IMR-90 (cell line): ENCODE data around the gene SUDS3. TPM values are rescaled to one million over a fixed set of nuclear protein-coding genes. Genes with fewer than 3 reads are reported as not detected.
A peak's percentile ranks its signal among the peaks of the same experiment; 100 is the strongest.

Source experiments
- ATAC-seq: fragments of 200-7000 bp; cut with Tn5 transposase; 2 replicates; pipeline ENCODE4 v1.9.1; 2020; ENCODE audit warnings: low read depth, mild to moderate bottlenecking, moderate library complexity
- BruUV-seq: library from RNA; stranded (reverse); fragments of 400-500 nt; replicated peaks from 2 replicates; lab custom pipeline; 2021; lab: Mats Ljungman, UMichigan
- CTCF ChIA-PET: fragments of 300-600 bp; formaldehyde crosslinking; extraction: SDS; loops from one replicate; lab custom pipeline; 2021; ENCODE audit warnings: antibody characterized with exemption; lab: Yijun Ruan, JAX
- POLR2A ChIA-PET: fragments of 300-600 bp; sonication (Branson Sonifier 250); formaldehyde crosslinking; loops from one replicate; lab custom pipeline; 2022; ENCODE audit warnings: antibody characterized with exemption; ENCODE audit not compliant: unreplicated experiment; lab: Charles Lee
- DNase-seq: peaks from one replicate; pipeline ENCODE4 v3.0.0; 2013
- H2AFZ ChIP-seq: replicated peaks from 2 replicates; pipeline ENCODE3; 2013; ENCODE audit warnings: low read length, mild to moderate bottlenecking; ENCODE audit not compliant: poor library complexity
- H2AK5ac ChIP-seq: 2 replicates; pipeline ENCODE4 v1.6.1; 2013; ENCODE audit warnings: low read depth, low read length, inconsistent platforms
- H2AK9ac ChIP-seq: replicated peaks from 2 replicates; pipeline ENCODE3; 2013; ENCODE audit warnings: mild to moderate bottlenecking, low read depth, low read length, moderate library complexity; ENCODE audit not compliant: poor library complexity
- H2BK120ac ChIP-seq: 2 replicates; pipeline ENCODE4 v1.6.1; 2013; ENCODE audit warnings: low read depth, low read length, inconsistent platforms
- H2BK15ac ChIP-seq: 3 replicates; pipeline ENCODE4 v1.6.1; 2013; ENCODE audit warnings: low read depth, low read length, inconsistent platforms
- H2BK20ac ChIP-seq: 2 replicates; pipeline ENCODE4 v1.6.1; 2013; ENCODE audit warnings: low read depth, mild to moderate bottlenecking, inconsistent platforms, low read length, moderate library complexity
- H2BK5ac ChIP-seq: 2 replicates; pipeline ENCODE4 v1.6.1; 2013; ENCODE audit warnings: mild to moderate bottlenecking, low read depth, low read length, inconsistent platforms; ENCODE audit not compliant: poor library complexity, severe bottlenecking
- H3K14ac ChIP-seq: replicated peaks from 2 replicates; pipeline ENCODE4 v1.6.1; 2013; ENCODE audit warnings: low read depth, low read length, inconsistent platforms
- H3K18ac ChIP-seq: 2 replicates; pipeline ENCODE4 v1.6.1; 2013; ENCODE audit warnings: low read depth, low read length, control low read depth
- H3K23ac ChIP-seq: 2 replicates; pipeline ENCODE4 v1.6.1; 2013; ENCODE audit warnings: low read depth, low read length, inconsistent platforms
- H3K27ac ChIP-seq: 2 replicates; pipeline ENCODE4 v1.5.1; 2013; ENCODE audit warnings: mild to moderate bottlenecking, control low read depth, low read length; ENCODE audit not compliant: insufficient read depth
- H3K27me3 ChIP-seq: 2 replicates; pipeline ENCODE4 v1.6.1; 2013; ENCODE audit warnings: low read length; ENCODE audit not compliant: control insufficient read depth, insufficient read depth
- H3K36me3 ChIP-seq: 2 replicates; pipeline ENCODE4 v1.6.1; 2013; ENCODE audit warnings: low read length, mixed read lengths; ENCODE audit not compliant: control insufficient read depth, insufficient read depth
- H3K4ac ChIP-seq: 2 replicates; pipeline ENCODE4 v1.6.1; 2013; ENCODE audit warnings: low read depth, low read length, inconsistent platforms
- H3K4me1 ChIP-seq: 2 replicates; pipeline ENCODE4 v1.6.1; 2013; ENCODE audit warnings: low read length, mixed read lengths; ENCODE audit not compliant: control insufficient read depth, insufficient read depth
- H3K4me2 ChIP-seq: 2 replicates; pipeline ENCODE4 v1.6.1; 2013; ENCODE audit warnings: low read depth, mild to moderate bottlenecking, control low read depth, low read length, moderate library complexity
- H3K4me3 ChIP-seq: 2 replicates; pipeline ENCODE4 v1.5.1; 2013; ENCODE audit warnings: low read depth, mild to moderate bottlenecking, control low read depth, low read length, moderate library complexity; ENCODE audit not compliant: insufficient read depth
- H3K56ac ChIP-seq: 2 replicates; pipeline ENCODE4 v1.6.1; 2013; ENCODE audit warnings: low read length, inconsistent platforms; ENCODE audit not compliant: insufficient read depth; ENCODE audit errors: extremely low read depth
- H3K79me1 ChIP-seq, 2 experiments: 2 replicates each; pipeline ENCODE4 v1.6.1; 2013; ENCODE audit warnings: low read length in 2 of 2, inconsistent platforms in 1 of 2, low read depth in 1 of 2
- H3K9ac ChIP-seq: 2 replicates; pipeline ENCODE4 v1.6.1; 2013; ENCODE audit warnings: low read depth, low read length, control low read depth
- H3K9me1 ChIP-seq: 2 replicates; pipeline ENCODE4 v1.6.1; 2013; ENCODE audit warnings: low read length, inconsistent platforms; ENCODE audit not compliant: insufficient read depth
- H3K9me3 ChIP-seq: 2 replicates; pipeline ENCODE4 v1.6.1; 2013; ENCODE audit warnings: low read length; ENCODE audit not compliant: control insufficient read depth, insufficient read depth
- H4K20me1 ChIP-seq: 2 replicates; pipeline ENCODE4 v1.6.1; 2013; ENCODE audit warnings: low read length, inconsistent platforms; ENCODE audit not compliant: insufficient read depth
- H4K5ac ChIP-seq: 2 replicates; pipeline ENCODE4 v1.6.1; 2013; ENCODE audit warnings: mild to moderate bottlenecking, low read depth, low read length, control low read depth
- H4K8ac ChIP-seq, 2 experiments: 2 replicates each; pipeline ENCODE4 v1.6.1; 2013; ENCODE audit warnings: low read depth in 2 of 2, low read length in 2 of 2, control low read depth in 1 of 2, inconsistent platforms in 1 of 2
- H4K91ac ChIP-seq: 2 replicates; pipeline ENCODE4 v1.6.1; 2013; ENCODE audit warnings: low read depth, low read length, inconsistent platforms; ENCODE audit not compliant: insufficient read depth
- BHLHE40 ChIP-seq: fragments of 150-350 bp; IDR thresholded peaks from 2 replicates; pipeline ENCODE4 v1.6.1; 2016; ENCODE audit warnings: mild to moderate bottlenecking, low read depth, low read length
- CEBPB ChIP-seq: IDR thresholded peaks from 2 replicates; pipeline ENCODE4 v1.6.1; 2012; ENCODE audit warnings: low read depth, low read length, improper control_type of control experiment
- FOS ChIP-seq: fragments of 150-350 bp; IDR thresholded peaks from 2 replicates; pipeline ENCODE4 v1.6.1; 2016; ENCODE audit warnings: low read depth, low read length
- MXI1 ChIP-seq: IDR thresholded peaks from 2 replicates; pipeline ENCODE4 v1.6.1; 2012; ENCODE audit warnings: low read depth, mild to moderate bottlenecking, low read length, moderate library complexity, borderline replicate concordance
- WGBS, 2 experiments: methylation state at CpG; one replicate each; pipeline versions ENCODE4 v1.1.5 to v1.1.7; 2013; ENCODE audit warnings: missing lambda C conversion rate in 2 of 2; ENCODE audit not compliant: insufficient read length in 1 of 2; ENCODE audit errors: extremely low coverage in 2 of 2; 5-methylcytosine and 5-hydroxymethylcytosine counted together
- dilution Hi-C: fragments of 300-500 bp; cut with HindIII; formaldehyde crosslinking; loops from one replicate; pipeline ENCODE4 v1.14.3; 2018; ENCODE audit warnings: low sequenced_read_pairs; ENCODE audit not compliant: unreplicated experiment
- in situ Hi-C: fragments of 300-500 bp; cut with MboI; formaldehyde crosslinking; loops from 3 replicates; pipeline ENCODE4 v1.14.3; 2019; ENCODE audit warnings: low sequenced_read_pairs, inconsistent platforms, mixed read lengths
- intact Hi-C: fragments of 100-400 bp; cut with micrococcal nuclease; formaldehyde crosslinking; loops from 2 replicates; pipeline ENCODE4 v1.10.0; 2022
- polyA plus RNA-seq, 3 experiments: library from polyadenylated mRNA; depleted of rRNA; stranded (reverse); fragments of >200 nt; gene quantifications; 2 replicates each; pipeline ENCODE4 v1.2.3, GENCODE V29; 2012; ENCODE audit warnings: low replicate concordance in 1 of 3
- total RNA-seq: library from RNA; depleted of rRNA; stranded (reverse); fragments of >200 nt; gene quantifications from 2 replicates; pipeline ENCODE4 v1.2.3, GENCODE V29; 2012

SUDS3 gene
- total and polyA plus RNA-seq, 2 of the 4 experiments (the other 2 are of a cell fraction) = 13.4 to 13.8 TPM

DNA sequence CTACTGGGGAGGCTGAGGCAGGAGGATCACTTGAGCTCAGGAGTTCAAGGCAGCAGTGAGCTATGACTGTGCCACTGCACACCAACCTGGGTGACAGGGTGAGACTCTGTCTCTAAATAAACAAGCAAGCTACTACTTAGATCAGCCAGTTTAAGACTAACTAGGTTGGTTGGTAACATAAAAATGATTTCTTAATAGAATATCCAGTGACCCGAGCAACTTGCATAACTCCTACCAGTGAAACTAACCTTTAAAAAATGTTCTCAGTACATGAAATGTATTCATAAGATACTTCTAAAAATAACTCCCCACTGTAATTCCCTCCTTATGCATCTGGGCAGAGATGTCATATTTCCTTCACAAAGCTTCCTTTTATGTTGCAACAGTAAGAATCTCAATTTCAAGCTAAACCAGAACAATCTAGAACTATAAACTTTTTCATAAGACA is 19.5 kb upstream of the SUDS3 start:
- in situ Hi-C loops (loop anchor here (25.0 kb wide), 1 partner anchor 1755 kb away; the partner anchor contains the start of gene RAB35), dilution Hi-C loops (no loop called here), intact Hi-C loops (loop anchor here (2.0 kb wide), 1 partner anchor 20 kb away; no protein-coding TSS in a partner anchor)
- Histone ChIP-seq H3K79me1 (peaks cover 17 to 50% of the 10 kb centered on the region in 2 experiments), H3K4me1 (peaks cover 9% of the 10 kb centered on the region), H3K9me1 (peaks cover 2% of the 10 kb centered on the region; the same call in 1 of the 2 replicates), H3K27ac (peak overlapping the region; percentile 95), H2BK20ac (peak overlapping the region; percentile 15; the same call in 1 of the 2 replicates), H2BK15ac (peak overlapping the region; percentile 51; the same call in 1 of the 3 replicates), H3K56ac (0 out of 2 replicates have a peak overlapping the region, but pooled peaks have one; percentile 9), H3K4me2 (peak overlapping the region; percentile 63), H3K36me3 (no peaks in the 10 kb centered on the region), H2BK5ac (peak overlapping the region; percentile 82), H2AK5ac (peak overlapping the region; percentile 46), H2AFZ (no peak overlapping the region), H2BK120ac (peak overlapping the region; percentile 21; the same call in 1 of the 2 replicates), H4K91ac (peak overlapping the region; percentile 31; the same call in 1 of the 2 replicates), H3K18ac (peak overlapping the region; percentile 58; the same call in 1 of the 2 replicates), H4K20me1 (peaks cover 4% of the 10 kb centered on the region; the same call in 1 of the 2 replicates), H4K8ac (peak overlapping the region in 1 of 2 experiments; percentile 71; a peak in 1 of 4 replicates), H2AK9ac (no peak overlapping the region), H3K4me3 (no peak overlapping the region), H4K5ac (no peak overlapping the region), H3K4ac (peak overlapping the region; percentile 76), H3K9ac (no peak overlapping the region), H3K23ac (peak overlapping the region; percentile 34; the same call in 1 of the 2 replicates), H3K9me3 (no peaks in the 10 kb centered on the region), H3K14ac (no peak overlapping the region; the same call in 1 of the 2 replicates), H3K27me3 (no peaks in the 10 kb centered on the region)
- TF ChIP-seq FOS (peak; percentile 46), BHLHE40 (peak; percentile 38; the same call in 1 of the 2 replicates), CEBPB (peak; percentile 96), MXI1 (no peak)
- BruUV-seq = no TSS peak
- no CpG with 5 or more reads among the region's 1 CpG for WGBS, 2 experiments
- ATAC-seq (peak; percentile 62), DNase-seq (peak; percentile 92)
- CTCF ChIA-PET = no interaction called here
- POLR2A ChIA-PET = interaction anchor here (0.7 kb wide), 1 partner anchor 45 kb away, joined by 6 read pairs; no protein-coding TSS in a partner anchor
